ENCODE measurements around the gene PTGFRN. TPM values are rescaled to one million over a fixed set of nuclear protein-coding genes. Genes with fewer than 3 reads are reported as not detected.

PTGFRN gene
- total and polyA plus RNA-seq, 8 donors: 38.1 to 77.5 (median 67.9) TPM

GRCh38 chr1:116921301-116921885 is 11.7 kb downstream of the PTGFRN start:
- intact Hi-C loops (cut with DNase I): no loop called here
- no peaks in the 10 kb centered on the region for H3K27me3 ChIP-seq
- no peak overlapping the region for H3K27ac ChIP-seq
- H3K4me1 ChIP-seq: no peaks in the 10 kb centered on the region
- no peaks in the 10 kb centered on the region for H3K36me3 ChIP-seq
- ATAC-seq: no peak
- no peak overlapping the region for H3K4me3 ChIP-seq
- DNase-seq: no peak
- H3K9me3 ChIP-seq: no peaks in the 10 kb centered on the region
- TF ChIP-seq CTCF (IDR thresholded peaks at IDR 0.05): no peak

- no peak for ATAC-seq
- intact Hi-C loops (cut with DNase I): no loop called here
- no peak for TF ChIP-seq CTCF (IDR thresholded peaks at IDR 0.05)
Measured at GRCh38 chr1:116921937-116922336, 12.2 kb downstream of the PTGFRN start.

GRCh38 chr1:116923421-116923820 is 13.7 kb downstream of the PTGFRN start:
- no peaks in the 10 kb centered on the region for H3K4me1 ChIP-seq
- intact Hi-C loops (cut with DNase I): no loop called here
- DNase-seq (no peak), ATAC-seq (no peak)
- H3K27me3 ChIP-seq: no peaks in the 10 kb centered on the region
- TF ChIP-seq CTCF (IDR thresholded peaks at IDR 0.05): no peak
- no peak overlapping the region for H3K27ac ChIP-seq
- no peaks in the 10 kb centered on the region for H3K9me3 ChIP-seq
- no peak overlapping the region for H3K4me3 ChIP-seq
- H3K36me3 ChIP-seq: no peaks in the 10 kb centered on the region

More at GRCh38 chr1:116921937-116922336, 12.2 kb downstream of the PTGFRN start:
- Histone ChIP-seq H3K36me3 (no peaks in the 10 kb centered on the region), H3K9me3 (no peaks in the 10 kb centered on the region), H3K27me3 (no peaks in the 10 kb centered on the region), H3K4me3 (no peak overlapping the region), H3K4me1 (no peaks in the 10 kb centered on the region), H3K27ac (no peak overlapping the region)
- DNase-seq: no peak

GRCh38 chr1:116927049-116927798 is 17.5 kb downstream of the PTGFRN start:
- H3K4me1 ChIP-seq: no peaks in the 10 kb centered on the region
- no peaks in the 10 kb centered on the region for H3K27me3 ChIP-seq
- TF ChIP-seq CTCF (IDR thresholded peaks at IDR 0.05): no peak
- no peaks in the 10 kb centered on the region for H3K9me3 ChIP-seq
- H3K27ac ChIP-seq: no peak overlapping the region
- ATAC-seq (no peak), DNase-seq (no peak)
- H3K36me3 ChIP-seq: no peaks in the 10 kb centered on the region
- intact Hi-C loops (cut with DNase I): no loop called here
- H3K4me3 ChIP-seq: no peak overlapping the region

GRCh38 chr1:116929961-116930592 is 20.4 kb downstream of the PTGFRN start:
- ATAC-seq (no peak), DNase-seq (no peak)
- H3K27ac ChIP-seq: no peak overlapping the region
- TF ChIP-seq CTCF (IDR thresholded peaks at IDR 0.05): no peak
- no peaks in the 10 kb centered on the region for H3K27me3 ChIP-seq
- intact Hi-C loops (cut with DNase I): no loop called here
- H3K4me1 ChIP-seq: peaks cover 0 to 4% of the 10 kb centered on the region in 2 donors
- H3K4me3 ChIP-seq: no peak overlapping the region
- no peaks in the 10 kb centered on the region for H3K36me3 ChIP-seq
- no peaks in the 10 kb centered on the region for H3K9me3 ChIP-seq

All from left lung (tissue), 10 donors.